HG02943 (cell line): ENCODE measurements around the gene ARHGAP24.

Experiments used
- ATAC-seq: cut with Tn5 transposase; IDR thresholded peaks from one replicate; pipeline ENCODE4 v1.9.1; 2021; ENCODE audit warnings: mild to moderate bottlenecking, low read depth, moderate library complexity; ENCODE audit not compliant: unreplicated experiment

Gene ARHGAP24

DNA sequence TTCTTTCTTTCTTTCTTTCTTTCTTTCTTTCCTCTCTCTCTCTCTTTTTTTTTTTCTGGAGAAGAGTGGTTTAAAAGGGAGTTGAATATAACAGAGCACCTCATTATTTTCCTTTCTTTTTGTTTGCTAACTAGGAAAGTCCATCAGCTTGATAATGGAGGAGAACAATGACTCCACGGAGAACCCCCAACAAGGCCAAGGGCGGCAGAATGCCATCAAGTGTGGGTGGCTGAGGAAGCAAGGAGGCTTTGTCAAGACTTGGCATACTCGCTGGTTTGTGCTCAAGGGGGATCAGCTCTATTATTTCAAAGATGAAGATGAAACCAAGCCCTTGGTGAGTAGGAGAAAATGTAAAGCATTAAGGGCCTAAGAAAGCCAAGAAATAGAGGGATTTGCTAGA is 95.4 kb downstream of the ARHGAP24 start:
- ATAC-seq = no peak

DNA sequence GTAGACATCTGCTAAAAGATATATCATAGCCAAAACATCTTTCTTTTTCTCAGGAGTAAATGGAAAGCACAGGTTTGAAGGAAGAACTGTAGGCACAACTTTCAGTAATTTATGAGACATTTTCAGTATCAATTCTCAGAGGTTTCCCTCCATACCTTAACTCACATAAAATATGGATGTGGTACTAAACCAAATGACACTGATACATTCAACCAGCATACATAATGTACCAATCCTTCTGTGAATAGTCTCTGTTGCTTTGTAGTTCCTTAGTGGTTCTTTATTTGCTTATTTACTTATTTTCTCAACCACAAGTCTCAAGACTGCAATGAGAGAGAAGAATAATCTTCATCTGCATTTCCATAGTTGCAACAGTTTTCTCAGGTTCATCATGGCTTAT is 96.1 kb downstream of the ARHGAP24 start:
- ATAC-seq = no peak

DNA sequence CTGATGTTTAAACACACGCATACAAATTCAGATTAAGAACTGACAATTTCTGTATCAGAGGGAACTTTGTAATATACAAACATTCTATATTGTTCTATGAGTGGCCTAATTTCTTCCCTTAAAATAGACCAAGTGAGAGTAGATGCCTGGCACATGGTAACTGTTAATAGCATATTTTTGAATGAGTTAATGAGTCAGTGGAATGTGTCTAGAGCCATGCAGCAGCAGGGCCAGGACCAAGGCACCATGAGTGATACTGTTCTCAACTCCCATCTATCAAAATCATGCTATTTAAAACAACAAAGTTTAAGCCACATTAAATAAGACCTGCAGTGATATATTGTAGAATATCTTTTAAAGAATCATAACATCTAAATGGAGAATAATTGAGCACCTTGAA is 98.3 kb downstream of the ARHGAP24 start:
- no peak for ATAC-seq

DNA sequence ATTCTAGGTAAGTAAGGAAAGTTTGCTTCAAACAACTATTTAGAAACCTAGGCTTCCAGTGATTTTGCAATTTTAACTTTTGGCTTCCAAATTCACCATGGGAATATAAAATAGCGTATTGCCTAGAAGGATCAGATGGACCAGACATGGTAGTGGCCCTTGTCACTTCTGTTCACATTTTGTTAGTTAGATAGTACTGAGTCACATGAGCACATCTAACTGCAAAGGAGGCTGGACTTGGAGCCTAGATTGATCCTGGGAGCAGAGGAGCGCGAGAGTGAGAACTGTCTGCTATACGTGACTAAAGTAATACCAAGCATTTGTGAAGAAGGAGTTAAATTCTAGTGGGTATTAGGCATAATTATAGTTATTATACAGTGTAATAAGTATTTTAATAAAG is 102.4 kb downstream of the ARHGAP24 start:
- ATAC-seq = no peak

DNA sequence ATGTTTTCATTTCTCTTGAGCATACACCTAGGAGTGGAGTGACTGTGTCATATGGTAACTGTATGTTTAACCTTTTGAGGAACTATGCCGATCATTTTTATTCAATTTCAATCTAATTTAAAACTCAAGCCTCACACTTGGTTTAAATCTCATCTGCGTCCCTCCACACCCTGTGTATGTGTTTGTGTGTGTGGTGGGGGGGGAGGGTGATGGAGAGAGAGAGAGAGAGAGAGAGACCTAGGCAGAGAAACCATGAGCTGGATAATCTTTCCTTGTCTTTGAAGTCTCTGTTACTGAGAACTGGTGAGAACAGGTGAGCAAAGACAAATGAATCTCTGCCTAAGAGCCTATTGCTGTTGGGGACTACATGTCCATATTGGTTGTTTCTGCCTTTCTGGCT is 105.0 kb downstream of the ARHGAP24 start:
- no peak for ATAC-seq

DNA sequence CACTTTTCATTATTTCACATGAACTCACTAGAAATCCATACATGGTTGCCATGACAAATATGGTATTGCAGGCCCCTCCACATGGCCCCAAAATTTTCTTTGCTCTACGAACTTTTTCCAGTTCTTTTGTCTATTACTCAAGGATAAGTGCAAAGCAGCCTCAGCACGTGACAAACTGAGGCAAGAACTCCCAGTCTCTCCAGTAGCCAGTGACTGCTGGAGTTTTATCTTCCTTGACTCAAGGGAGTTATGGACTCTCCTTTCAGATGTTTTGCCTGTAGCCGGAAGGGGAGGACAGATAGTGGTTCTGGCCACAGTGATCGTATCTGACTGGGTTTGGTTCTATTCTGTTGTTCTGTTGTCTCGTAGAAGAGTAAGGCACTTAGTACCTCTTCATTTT is 105.5 kb downstream of the ARHGAP24 start:
- no peak for ATAC-seq

DNA sequence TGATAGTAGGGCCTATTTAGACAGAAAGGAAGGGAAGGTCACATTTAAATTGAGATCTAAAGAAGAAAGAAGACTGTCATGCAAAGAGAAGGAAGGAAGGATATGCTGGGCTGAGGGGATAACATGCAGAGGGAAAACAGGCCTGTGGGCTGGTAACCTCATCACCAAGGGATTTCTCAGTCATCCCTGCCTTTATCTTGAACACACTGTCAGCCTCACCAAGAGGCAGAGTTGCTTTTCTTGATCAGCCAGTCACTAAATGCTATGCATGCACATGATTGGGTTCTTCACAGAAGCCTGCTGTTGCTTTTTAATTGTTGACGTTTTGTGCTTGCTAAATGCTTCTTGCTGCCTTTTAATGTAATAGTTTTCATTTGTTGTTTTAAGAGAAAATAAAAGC is 113.0 kb downstream of the ARHGAP24 start:
- ATAC-seq = no peak

DNA sequence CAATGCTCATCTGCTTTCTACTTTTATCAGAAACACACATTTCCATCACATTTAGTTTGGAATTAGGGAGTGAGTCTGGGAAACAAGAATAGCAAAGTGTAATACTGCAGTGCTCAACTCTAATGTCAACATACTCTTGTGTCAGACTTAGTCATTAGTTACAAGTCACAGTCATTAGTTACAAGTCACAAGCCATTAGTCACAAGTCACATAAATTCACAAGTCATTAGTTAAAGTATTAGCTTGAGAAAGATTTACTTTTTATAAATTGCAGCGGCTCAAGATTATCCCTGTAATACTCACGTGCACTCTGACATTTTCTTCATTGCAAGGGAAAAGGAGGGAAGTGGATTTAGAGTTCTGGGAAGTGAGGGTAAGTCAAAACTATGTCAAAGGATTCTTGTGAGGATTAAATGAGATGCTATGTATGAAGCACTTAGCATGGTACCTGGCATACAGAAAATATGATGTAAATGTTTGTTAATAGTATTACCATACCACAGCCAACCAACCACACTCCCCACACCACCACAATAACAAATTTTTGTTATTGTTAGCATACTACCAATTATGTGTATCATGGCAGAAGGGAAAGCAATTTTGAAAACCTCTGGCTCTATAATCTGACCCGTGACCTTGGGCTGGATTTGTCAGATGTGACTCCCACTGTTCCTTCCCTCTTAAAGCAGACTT is 116.6 kb downstream of the ARHGAP24 start:
- no peak for ATAC-seq

DNA sequence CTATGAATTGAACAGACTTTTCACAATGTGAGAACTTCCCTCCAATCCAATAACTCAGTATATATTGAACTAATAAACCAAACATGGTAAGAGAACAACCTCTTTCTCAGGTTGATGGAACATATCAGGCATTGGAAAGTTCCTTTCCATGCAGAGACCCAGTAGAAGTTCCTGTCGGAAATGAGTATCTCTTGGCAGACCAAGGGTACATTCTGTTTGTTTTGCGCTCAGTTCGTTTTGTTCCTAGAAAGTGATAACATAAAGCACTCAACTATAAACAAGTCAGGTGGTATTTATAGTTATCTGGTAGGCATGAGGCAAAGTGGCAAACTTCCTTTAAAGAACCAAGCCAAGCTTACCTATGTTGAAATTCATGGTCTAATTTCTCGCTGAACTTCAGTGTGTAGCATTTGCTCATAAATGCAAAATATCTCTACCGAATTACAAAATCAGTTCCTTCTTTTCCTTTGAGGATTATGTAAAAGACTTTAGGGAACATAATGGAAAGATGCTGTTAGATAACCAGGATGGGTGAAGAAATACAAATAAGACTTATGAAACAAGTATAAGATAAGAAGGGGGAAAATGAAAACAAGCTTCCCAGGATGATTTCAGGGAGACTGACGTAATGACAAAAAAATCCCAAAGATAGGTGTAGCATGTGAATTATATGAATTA is 120.3 kb downstream of the ARHGAP24 start:
- no peak for ATAC-seq

DNA sequence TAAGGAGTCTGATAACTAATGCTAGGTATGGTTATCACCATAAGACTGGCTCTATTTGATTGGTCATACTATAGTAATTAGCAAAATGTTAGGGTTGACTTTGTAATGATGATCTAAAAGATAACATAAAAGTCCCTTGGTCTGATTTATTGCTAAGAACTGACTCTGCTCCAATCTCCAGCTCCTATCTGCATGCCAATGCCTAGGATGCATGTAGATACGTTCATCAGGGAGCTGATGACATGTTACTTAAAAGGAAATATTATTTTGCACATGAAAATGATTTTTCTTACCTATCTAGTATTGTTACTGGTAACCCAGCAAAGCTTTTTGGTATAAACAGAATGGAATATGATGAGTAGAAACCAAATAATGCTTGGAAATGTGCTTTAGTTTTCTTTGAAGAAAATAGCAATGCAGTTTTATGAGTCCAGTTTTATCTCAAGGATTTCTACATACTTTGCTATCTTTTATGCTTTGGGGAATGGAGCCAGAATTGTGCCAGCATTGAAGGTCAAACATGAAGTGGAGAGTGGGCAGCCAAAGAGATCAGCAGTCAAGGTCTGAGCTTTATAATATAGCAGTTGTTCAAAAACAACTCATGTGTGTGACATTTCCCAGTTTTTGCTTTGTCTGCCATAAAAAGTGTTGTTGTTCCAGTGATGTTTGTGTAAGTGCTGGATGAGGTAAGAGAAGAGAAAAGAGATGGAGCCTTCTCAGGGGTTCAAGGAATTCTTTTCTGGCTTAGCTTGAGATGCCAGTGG is 121.0 kb downstream of the ARHGAP24 start:
- no peak for ATAC-seq

DNA sequence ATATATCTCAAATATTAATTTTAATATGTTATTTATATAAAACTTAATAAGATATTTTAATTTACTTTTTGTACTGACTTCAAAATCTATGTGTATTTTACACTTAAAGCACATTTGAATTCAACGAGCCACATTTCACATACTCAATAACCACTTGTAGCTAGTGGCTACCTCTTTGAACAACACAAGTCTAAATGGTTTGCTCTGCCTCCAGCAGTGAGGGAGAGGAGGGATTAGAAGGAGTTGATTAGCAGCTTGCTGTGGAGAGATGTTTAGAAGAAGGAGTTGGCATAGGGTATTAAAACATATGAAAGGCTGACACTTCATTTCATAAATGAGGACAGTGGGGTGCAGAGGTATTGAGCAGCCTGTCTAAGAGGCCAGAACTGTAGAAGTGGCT is 124.0 kb downstream of the ARHGAP24 start:
- no peak for ATAC-seq

DNA sequence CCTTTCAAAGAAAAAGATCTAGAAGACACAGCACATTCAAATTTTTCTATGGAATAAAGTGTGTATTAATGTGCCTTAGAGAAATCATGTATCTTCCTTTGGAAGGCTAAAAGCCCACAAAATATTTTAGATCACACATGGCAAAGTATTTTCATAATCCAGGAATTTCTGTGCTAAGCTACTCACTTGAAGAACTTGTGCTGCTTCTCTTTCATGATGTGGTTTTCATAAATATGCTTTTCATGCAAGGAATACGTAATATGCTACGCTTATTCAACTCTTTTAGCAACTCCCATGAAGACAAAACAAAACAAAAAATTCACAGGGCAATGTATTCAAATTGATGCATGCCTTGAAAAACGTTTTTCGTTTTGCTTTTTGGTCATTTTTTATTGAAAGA is 125.6 kb downstream of the ARHGAP24 start:
- ATAC-seq = no peak

DNA sequence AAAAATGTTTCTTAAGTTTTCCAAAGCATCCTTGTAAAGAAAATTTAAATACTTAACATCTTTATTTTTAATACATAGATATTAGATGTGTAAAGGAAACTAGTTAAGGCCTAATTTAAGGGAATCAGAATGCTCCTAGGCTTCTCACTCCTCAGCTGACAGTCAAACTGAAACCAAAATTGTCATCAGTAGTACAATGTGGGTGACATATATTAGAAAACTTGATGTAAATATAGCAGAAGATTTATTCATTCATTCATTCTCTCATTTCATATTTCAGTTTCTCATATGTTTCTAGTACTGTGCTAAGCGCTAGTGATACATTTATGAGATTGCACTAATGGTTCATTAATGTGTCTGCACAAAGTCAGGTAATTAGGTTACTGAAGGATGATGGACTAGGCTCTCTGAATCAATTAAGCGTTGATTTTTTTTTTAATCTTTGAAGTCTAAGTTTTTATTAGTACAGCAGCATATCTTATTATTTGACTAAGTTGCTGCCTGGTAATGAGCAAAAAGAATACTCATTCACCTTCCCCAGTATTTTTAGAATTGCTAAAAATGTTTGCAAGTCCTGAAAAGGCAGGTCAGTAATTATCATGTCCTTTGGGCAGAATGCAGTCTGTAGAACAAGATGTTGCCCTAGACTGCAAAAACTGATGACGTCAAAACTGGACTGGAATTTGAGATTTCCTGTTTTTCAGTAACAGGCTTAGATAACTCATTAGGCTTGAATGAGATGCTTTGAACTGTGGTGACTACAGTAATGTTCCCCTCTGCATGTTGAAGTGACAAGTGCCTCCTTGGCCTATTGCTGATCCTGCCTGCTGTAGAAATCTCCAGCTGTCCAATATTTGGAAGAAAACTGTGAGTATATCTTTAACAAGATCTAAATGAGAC is 128.7 kb downstream of the ARHGAP24 start:
- no peak for ATAC-seq

DNA sequence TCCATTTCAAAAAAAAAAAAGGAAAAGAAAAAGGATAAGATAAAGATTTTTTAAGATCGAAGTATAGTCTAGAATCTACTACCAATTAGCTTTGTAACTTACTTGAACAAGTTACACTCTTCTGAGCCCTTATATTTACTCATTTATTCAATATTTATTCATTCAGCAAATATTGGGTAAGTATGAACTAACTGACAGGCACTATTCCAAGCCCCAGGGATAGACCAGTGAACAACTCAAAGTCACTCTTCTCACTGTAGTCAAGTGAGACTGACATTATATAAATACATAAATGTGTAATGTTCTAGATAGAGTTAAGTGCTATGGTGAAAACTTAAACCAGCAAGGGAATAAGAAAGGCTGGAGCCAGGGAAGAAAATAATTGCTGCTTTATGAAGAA is 131.6 kb downstream of the ARHGAP24 start:
- ATAC-seq = no peak

DNA sequence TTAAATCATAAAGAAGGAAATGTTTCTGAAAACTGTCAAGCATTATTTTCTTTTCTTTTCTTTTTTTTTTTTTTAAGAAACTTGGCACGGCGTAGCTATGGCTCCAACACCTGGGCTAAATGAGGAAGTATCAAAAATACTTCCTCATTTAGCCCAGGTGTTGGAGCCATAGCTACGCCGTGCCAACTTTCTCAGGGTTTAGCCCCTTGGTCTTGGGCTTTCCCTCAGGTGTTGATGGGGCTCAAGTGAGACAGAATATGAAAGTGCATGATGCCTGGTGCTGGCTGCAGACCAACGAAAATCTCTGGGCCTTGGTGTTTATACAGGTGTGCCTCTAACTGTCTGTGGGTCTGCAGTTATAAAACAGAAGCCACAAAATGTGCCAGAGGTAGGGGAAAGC is 132.7 kb downstream of the ARHGAP24 start:
- ATAC-seq = peak; percentile 67

DNA sequence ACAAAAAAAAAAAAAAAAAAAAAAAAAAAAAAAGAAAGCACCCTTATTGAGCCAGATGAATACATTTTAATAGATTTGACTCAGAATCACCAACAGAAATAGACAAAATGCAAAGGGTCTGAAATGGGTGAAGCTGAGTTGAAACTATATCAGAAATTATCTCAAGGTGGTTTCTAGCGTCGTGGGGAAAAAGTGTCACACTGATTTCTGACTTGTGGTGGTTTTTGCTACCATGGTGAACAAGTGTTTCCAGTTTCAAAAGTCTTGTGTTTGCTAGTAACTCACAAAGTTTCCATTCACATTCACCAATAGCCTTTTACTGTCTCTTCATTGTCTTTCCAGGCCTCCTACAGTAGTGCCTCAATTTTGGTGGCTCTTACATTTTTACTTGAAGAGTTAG is 135.5 kb downstream of the ARHGAP24 start:
- peak; percentile 86 for ATAC-seq

DNA sequence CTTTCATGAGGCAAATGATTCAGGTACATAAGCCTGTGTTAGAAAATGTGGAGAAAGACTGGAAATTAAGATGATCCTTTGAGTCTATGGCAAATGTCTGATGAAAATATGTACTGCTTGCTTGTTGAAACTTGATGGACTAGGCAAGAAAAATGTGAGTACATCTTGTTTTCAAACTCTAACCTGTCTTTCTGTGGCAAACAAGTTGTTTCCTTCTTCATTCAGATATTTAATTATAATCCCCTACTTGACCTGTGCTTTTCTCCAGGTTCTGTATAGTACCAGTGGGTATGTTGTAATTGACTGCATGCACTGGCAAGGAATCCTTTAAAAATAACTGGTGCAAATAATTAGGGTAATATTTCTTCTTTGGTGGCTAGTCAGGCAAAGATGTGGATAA is 136.7 kb downstream of the ARHGAP24 start:
- ATAC-seq = no peak

DNA sequence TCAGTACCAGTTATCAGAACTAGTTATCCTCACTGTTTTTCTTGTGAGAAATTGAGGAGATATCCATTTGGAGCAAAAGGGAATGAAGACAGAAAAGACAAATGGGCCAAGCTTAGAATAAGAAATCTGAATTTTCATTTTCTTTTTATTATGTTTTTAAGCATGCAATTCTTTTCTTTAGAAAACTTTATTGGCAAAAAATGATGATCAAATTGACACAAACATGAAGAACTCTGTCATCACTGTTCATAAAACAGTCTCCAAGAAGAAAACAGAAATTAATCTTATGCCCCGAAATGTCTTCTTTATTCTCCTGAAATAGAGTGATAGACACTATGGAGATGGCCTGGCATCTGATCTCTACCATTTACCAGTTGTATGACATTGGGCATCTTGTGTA is 139.0 kb downstream of the ARHGAP24 start:
- no peak for ATAC-seq

DNA sequence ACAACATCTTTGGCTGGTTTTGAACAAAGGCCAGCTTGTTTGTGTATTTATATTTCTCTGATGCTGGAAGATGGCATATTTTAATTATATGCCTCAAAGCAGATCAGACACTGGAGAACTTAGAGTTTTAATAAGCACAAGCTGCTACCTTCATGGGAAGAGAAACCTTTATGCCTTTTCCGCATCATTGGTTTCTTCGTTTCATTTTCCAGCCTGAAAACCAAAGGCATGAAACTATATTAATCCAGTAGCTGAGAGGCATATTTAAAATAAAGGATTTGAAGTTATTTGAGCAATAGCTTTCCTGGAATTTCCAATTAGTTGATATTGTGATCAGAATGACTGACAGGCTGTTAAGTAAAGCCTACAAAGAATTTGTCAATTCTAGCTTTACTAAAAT is 141.0 kb downstream of the ARHGAP24 start:
- ATAC-seq = no peak

DNA sequence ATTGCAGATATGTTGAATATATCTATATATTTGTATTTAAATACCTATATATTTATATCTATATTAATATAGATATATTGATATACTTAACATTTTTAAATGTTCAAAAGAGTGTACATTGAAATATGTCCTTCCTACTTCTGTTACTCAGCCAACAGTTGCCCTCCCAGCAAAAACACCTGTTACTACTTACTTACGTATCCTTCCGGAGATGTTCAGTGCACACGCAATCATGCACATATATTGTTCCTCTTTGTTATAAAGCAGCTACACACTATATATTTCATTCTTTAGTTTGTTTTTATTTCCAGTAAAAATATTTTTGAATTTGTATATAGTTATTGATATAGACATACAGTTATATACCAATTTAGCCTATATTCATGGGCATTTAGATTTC is 142.3 kb downstream of the ARHGAP24 start:
- ATAC-seq = no peak

DNA sequence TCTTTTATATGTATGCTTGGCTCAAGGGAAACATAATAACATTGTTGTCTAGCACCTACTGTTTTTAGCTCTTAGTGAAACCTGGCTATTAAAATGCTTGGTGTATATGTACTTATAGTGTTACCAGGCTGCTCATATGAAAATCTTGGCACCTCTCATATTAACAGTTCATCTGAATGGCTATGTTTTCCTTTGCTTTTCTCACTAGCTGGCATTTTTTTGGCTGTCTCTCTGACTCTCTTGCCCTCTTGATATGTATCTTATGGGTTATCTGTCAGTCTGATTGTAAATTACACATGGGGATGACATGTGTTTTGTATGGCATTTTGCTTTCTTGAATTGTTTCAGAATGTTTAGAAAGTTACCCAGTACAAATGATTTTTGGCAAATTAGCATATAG is 158.0 kb downstream of the ARHGAP24 start:
- no peak for ATAC-seq
